HepG2 (cell line): ENCODE results near the gene ZFAND2A. TPM values are rescaled to one million over a fixed set of nuclear protein-coding genes. Genes with fewer than 3 reads are reported as not detected.

Experiments used
- ARID3A ChIP-seq: IDR thresholded peaks from 2 replicates; pipeline ENCODE4 v1.6.1; 2012; ENCODE audit warnings: low read depth, low read length, improper control_type of control experiment
- ASH2L ChIP-seq: fragments of 300-600, 200-600 bp; sonication (generic); IDR thresholded peaks from 2 replicates; pipeline ENCODE4 v1.7.0; 2017; ENCODE audit warnings: low read depth, mild to moderate bottlenecking, moderate library complexity, mixed read lengths, low read length; ENCODE audit not compliant: insufficient read length
- CHD4 ChIP-seq: fragments of 200-600 bp; sonication (generic); IDR thresholded peaks from 2 replicates; pipeline ENCODE4 v1.7.0; 2017; ENCODE audit warnings: mild to moderate bottlenecking, low read length, borderline replicate concordance
- ELF1 ChIP-seq: sonication (generic); formaldehyde crosslinking; IDR thresholded peaks from 2 replicates; pipeline ENCODE4 v1.4.0; 2020; ENCODE audit warnings: missing genetic modification reagents
- KAT7 ChIP-seq: IDR thresholded peaks from 2 replicates; pipeline ENCODE4 v1.6.1; 2018; ENCODE audit warnings: borderline replicate concordance, missing compliant biosample characterization
- MTA3 ChIP-seq: sonication (generic); formaldehyde crosslinking; IDR thresholded peaks from 2 replicates; pipeline ENCODE4 v1.4.0; 2020; ENCODE audit warnings: missing genetic modification reagents
- MYPOP ChIP-seq: sonication (generic); formaldehyde crosslinking; IDR thresholded peaks from 2 replicates; pipeline ENCODE4 v1.8.1; 2023; ENCODE audit warnings: mild to moderate bottlenecking, moderate library complexity, missing genetic modification reagents
- NR0B2 ChIP-seq: sonication (generic); formaldehyde crosslinking; IDR thresholded peaks from 2 replicates; pipeline ENCODE4 v1.4.0; 2020; ENCODE audit warnings: mild to moderate bottlenecking, missing genetic modification reagents
- PAXIP1 ChIP-seq: sonication (generic); formaldehyde crosslinking; conservative IDR thresholded peaks from 2 replicates; pipeline ENCODE4 v1.4.0; 2020; ENCODE audit warnings: mild to moderate bottlenecking, missing genetic modification reagents, moderate library complexity
- THAP9 ChIP-seq: sonication (generic); formaldehyde crosslinking; IDR thresholded peaks from 2 replicates; pipeline ENCODE4; 2020; ENCODE audit warnings: missing genetic modification reagents, mild to moderate bottlenecking, borderline replicate concordance
- ZNF317 ChIP-seq: sonication (generic); formaldehyde crosslinking; IDR thresholded peaks from 2 replicates; pipeline ENCODE4 v1.5.0; 2020; ENCODE audit warnings: mild to moderate bottlenecking, missing genetic modification reagents
- ZNF430 ChIP-seq: sonication (generic); formaldehyde crosslinking; IDR thresholded peaks from 2 replicates; pipeline ENCODE4 v1.9.0; 2021; ENCODE audit warnings: mild to moderate bottlenecking, missing genetic modification reagents
- ZNF614 ChIP-seq: IDR thresholded peaks from 2 replicates; pipeline ENCODE4 v1.6.1; 2018; ENCODE audit warnings: missing biosample characterization, missing genetic modification reagents, inconsistent platforms, borderline replicate concordance
- ZNF737 ChIP-seq: sonication (generic); formaldehyde crosslinking; IDR thresholded peaks from 2 replicates; pipeline ENCODE4 v1.5.0; 2020; ENCODE audit warnings: missing genetic modification reagents, mild to moderate bottlenecking, borderline replicate concordance
- ZNF773 ChIP-seq: sonication (generic); formaldehyde crosslinking; IDR thresholded peaks from 2 replicates; pipeline ENCODE4 v1.4.0; 2020; ENCODE audit warnings: missing genetic modification reagents, borderline replicate concordance
- ZSCAN5A ChIP-seq: sonication (generic); formaldehyde crosslinking; IDR thresholded peaks from 2 replicates; pipeline ENCODE4 v1.8.0; 2022; ENCODE audit warnings: mild to moderate bottlenecking, missing genetic modification reagents, borderline replicate concordance
- polyA plus RNA-seq, 8 experiments: library from polyadenylated mRNA; depleted of rRNA in 3 of 8; stranded (reverse) in 7 of 8; unstranded in 1 of 8; fragments of >200 nt; fragmentation: Illumina TruSeq in 4 of 8; extraction: Trizol in 4 of 8; gene quantifications; 2 replicates each; pipeline versions ENCODE4 v1.2.1 to v1.2.3, GENCODE V29; 2011 to 2016; ENCODE audit warnings: low read depth in 4 of 8, missing spikeins in 1 of 8, mixed read lengths in 1 of 8; ENCODE audit not compliant: insufficient read depth in 1 of 8
- total RNA-seq, 5 experiments: library from RNA; depleted of rRNA; stranded (reverse); fragments of >200 nt; fragmentation: Illumina TruSeq; extraction: Trizol; gene quantifications; 2 replicates each; pipeline ENCODE4 v1.2.3, GENCODE V29; 2016; ENCODE audit warnings: low read depth in 1 of 5

Gene ZFAND2A
- total and polyA plus RNA-seq, 2 of the 13 experiments (the other 11 are each of a cell fraction or from before 2014, with no cell fraction given) = 140 to 153 TPM

GRCh38 chr7:1175967-1176851, 16.2 kb upstream of the ZFAND2A start (continued):
- TF ChIP-seq ZNF317 (CRISPR knock-in tag) (no peak), ASH2L (no peak), ZNF737 (CRISPR knock-in tag) (no peak), ZNF773 (CRISPR knock-in tag) (no peak), ZNF430 (CRISPR knock-in tag) (0 out of 2 replicates have a peak, but pooled peaks have one; percentile 12), ELF1 (CRISPR knock-in tag) (peak; percentile 85), ZNF614 (CRISPR knock-in tag) (peak; percentile 50; the same call in 1 of the 2 replicates), MTA3 (CRISPR knock-in tag) (no peak), ARID3A (no peak), THAP9 (CRISPR knock-in tag) (peak; percentile 18; the same call in 1 of the 2 replicates), ZSCAN5A (CRISPR knock-in tag) (no peak), PAXIP1 (peak; percentile 56), MYPOP (CRISPR knock-in tag) (no peak), CHD4 (no peak), KAT7 (0 out of 2 replicates have a peak, but pooled peaks have one; percentile 10), NR0B2 (CRISPR knock-in tag) (no peak)
